Osteoblast (primary cell): ENCODE data around the gene LCTL. TPM values are rescaled to one million over a fixed set of nuclear protein-coding genes. Genes with fewer than 3 reads are reported as not detected.

Source experiments
- DNase-seq: peaks from one replicate; pipeline ENCODE4 v3.0.0; 2011; ENCODE audit warnings: low spot score, mixed read lengths; ENCODE audit not compliant: insufficient read length; ENCODE audit errors: missing footprints
- H2AFZ ChIP-seq: 2 replicates; pipeline ENCODE4 v1.6.0; 2011; ENCODE audit warnings: mild to moderate bottlenecking, low read length
- H3K27ac ChIP-seq: 2 replicates; pipeline ENCODE4 v1.5.1; 2011; ENCODE audit warnings: mild to moderate bottlenecking, low read depth, low read length, moderate library complexity
- H3K27me3 ChIP-seq: 2 replicates; pipeline ENCODE4 v1.6.0; 2012; ENCODE audit warnings: mild to moderate bottlenecking, control low read depth, inconsistent platforms, low read length, moderate library complexity; ENCODE audit not compliant: insufficient read depth
- H3K36me3 ChIP-seq: 2 replicates; pipeline ENCODE4 v1.5.1; 2011; ENCODE audit warnings: mild to moderate bottlenecking, low read length, control low read depth, moderate library complexity; ENCODE audit not compliant: insufficient read depth
- H3K4me1 ChIP-seq: 2 replicates; pipeline ENCODE4 v1.5.1; 2011; ENCODE audit warnings: mild to moderate bottlenecking, low read length, control low read depth, moderate library complexity; ENCODE audit not compliant: insufficient read depth
- H3K4me2 ChIP-seq: 2 replicates; pipeline ENCODE4 v1.6.0; 2011; ENCODE audit warnings: mild to moderate bottlenecking, low read length; ENCODE audit not compliant: insufficient read depth
- H3K4me3 ChIP-seq: fragments of 200-600 bp; sonication (generic); 3 replicates; pipeline ENCODE4 v1.5.1; 2012; ENCODE audit warnings: mild to moderate bottlenecking, low read length, inconsistent platforms; ENCODE audit not compliant: insufficient read depth
- H3K79me2 ChIP-seq: 2 replicates; pipeline ENCODE4 v1.6.0; 2012; ENCODE audit warnings: mild to moderate bottlenecking, low read length, control low read depth, inconsistent platforms; ENCODE audit not compliant: insufficient read depth
- H3K9me3 ChIP-seq: 2 replicates; pipeline ENCODE4 v1.5.1; 2011; ENCODE audit warnings: low read depth, low read length, control low read depth
- H4K20me1 ChIP-seq: 2 replicates; pipeline ENCODE4 v1.6.0; 2012; ENCODE audit warnings: mild to moderate bottlenecking, low read length, control low read depth; ENCODE audit not compliant: insufficient read depth
- total RNA-seq: library from RNA; depleted of rRNA; stranded (reverse); fragments of >200 nt; gene quantifications from 2 replicates; pipeline ENCODE4 v1.2.3, GENCODE V29; 2012
- TF ChIP-seq, protein P1 (sequence below): IDR thresholded peaks from 2 replicates; pipeline ENCODE4 v1.5.1; 2011; ENCODE audit warnings: mild to moderate bottlenecking, low read depth, low read length, moderate library complexity; ENCODE audit errors: extremely low read depth

LCTL gene, protein sequence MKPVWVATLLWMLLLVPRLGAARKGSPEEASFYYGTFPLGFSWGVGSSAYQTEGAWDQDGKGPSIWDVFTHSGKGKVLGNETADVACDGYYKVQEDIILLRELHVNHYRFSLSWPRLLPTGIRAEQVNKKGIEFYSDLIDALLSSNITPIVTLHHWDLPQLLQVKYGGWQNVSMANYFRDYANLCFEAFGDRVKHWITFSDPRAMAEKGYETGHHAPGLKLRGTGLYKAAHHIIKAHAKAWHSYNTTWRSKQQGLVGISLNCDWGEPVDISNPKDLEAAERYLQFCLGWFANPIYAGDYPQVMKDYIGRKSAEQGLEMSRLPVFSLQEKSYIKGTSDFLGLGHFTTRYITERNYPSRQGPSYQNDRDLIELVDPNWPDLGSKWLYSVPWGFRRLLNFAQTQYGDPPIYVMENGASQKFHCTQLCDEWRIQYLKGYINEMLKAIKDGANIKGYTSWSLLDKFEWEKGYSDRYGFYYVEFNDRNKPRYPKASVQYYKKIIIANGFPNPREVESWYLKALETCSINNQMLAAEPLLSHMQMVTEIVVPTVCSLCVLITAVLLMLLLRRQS
- total RNA-seq = 1.2 and 1.4 TPM in 2 replicates

DNA sequence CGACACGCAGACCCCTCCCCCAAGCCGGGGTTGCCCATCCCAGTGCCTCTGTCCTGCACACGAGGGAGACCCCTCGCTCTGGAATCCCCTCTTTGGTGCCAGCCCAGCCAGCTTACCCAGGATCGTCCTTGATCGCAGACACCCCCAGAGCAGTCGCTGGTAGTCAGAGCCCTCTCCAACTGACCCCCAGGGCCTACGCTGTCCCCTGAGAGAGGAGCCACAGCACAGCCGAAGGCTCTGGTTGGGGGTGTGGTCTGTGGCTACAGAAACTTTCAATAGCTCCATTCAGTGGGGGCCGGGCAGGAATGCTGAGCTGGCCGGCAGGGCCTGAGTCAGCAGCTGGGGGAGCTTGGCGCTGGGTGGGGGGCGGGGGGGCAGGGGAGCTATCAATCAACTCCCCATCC is at the start of gene LCTL:
LCTL (minus strand) TSS at position 258 of the 404 bp plus-strand sequence. CDS start 633 bp downstream, outside the sequence.
- Histone ChIP-seq H2AFZ (peak within 1 kb of the TSS; percentile 93), H3K27ac (peak within 1 kb of the TSS; percentile 46), H3K27me3 (no peaks in the 10 kb centered on the region), H3K4me1 (peaks cover 17% of the 10 kb centered on the region), H3K4me2 (peak within 1 kb of the TSS; percentile 88), H3K79me2 (no peaks in the 10 kb centered on the region), H4K20me1 (no peaks in the 10 kb centered on the region), H3K9me3 (no peaks in the 10 kb centered on the region), H3K36me3 (no peaks in the 10 kb centered on the region), H3K4me3 (peak within 1 kb of the TSS; percentile 62)
- TF ChIP-seq, protein P1, sequence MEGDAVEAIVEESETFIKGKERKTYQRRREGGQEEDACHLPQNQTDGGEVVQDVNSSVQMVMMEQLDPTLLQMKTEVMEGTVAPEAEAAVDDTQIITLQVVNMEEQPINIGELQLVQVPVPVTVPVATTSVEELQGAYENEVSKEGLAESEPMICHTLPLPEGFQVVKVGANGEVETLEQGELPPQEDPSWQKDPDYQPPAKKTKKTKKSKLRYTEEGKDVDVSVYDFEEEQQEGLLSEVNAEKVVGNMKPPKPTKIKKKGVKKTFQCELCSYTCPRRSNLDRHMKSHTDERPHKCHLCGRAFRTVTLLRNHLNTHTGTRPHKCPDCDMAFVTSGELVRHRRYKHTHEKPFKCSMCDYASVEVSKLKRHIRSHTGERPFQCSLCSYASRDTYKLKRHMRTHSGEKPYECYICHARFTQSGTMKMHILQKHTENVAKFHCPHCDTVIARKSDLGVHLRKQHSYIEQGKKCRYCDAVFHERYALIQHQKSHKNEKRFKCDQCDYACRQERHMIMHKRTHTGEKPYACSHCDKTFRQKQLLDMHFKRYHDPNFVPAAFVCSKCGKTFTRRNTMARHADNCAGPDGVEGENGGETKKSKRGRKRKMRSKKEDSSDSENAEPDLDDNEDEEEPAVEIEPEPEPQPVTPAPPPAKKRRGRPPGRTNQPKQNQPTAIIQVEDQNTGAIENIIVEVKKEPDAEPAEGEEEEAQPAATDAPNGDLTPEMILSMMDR = no peak
- DNase-seq = peak; percentile 95

DNA sequence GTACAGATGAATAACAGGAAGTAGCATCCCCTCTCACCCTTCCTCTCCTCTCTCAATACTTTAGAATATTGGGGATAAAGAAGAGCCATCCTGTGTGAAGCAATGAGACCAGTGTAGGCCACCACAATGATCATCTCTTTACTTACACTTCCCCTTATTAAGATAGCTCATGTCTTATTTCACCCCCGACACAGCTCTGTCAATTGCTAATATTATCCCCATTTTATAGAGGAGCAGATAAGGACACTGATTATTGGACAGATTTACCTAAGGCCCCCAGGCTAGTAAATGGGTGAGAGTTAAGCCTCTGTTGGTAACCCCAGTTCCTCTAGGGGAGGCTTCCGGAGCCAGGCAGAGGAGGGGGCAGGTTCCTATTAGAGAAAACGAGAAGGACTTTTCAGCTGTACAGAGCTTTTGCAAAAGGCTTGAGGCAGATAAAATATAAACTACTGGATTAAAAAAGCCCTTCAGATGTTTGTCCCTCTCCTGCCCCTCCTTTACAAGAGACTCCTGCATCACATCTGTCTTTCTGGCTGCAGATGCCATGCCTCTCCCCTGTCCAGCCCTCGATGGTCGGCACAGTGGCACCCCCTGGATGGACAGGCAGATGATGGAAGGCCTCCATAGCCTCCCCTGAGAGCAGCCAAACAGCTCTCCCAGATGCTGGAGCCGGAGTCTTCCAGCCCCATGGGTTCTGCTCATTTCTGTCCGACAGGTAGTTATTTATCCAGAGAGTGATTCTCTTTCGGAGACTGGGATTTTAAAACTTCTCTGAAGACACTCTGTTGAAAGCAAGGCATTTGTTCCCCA is 49.4 kb upstream of the LCTL start:
- H3K9me3 ChIP-seq = no peaks in the 10 kb centered on the region
- H3K4me1 ChIP-seq = peaks cover 11% of the 10 kb centered on the region
- H2AFZ ChIP-seq = no peak overlapping the region
- H4K20me1 ChIP-seq = no peaks in the 10 kb centered on the region
- no peak for DNase-seq
- no peaks in the 10 kb centered on the region for H3K27me3 ChIP-seq
- no peak overlapping the region for H3K27ac ChIP-seq
- no peak overlapping the region for H3K4me3 ChIP-seq
- no peaks in the 10 kb centered on the region for H3K36me3 ChIP-seq
- TF ChIP-seq, protein P1 = no peak
- no peak overlapping the region for H3K4me2 ChIP-seq
- no peaks in the 10 kb centered on the region for H3K79me2 ChIP-seq

DNA sequence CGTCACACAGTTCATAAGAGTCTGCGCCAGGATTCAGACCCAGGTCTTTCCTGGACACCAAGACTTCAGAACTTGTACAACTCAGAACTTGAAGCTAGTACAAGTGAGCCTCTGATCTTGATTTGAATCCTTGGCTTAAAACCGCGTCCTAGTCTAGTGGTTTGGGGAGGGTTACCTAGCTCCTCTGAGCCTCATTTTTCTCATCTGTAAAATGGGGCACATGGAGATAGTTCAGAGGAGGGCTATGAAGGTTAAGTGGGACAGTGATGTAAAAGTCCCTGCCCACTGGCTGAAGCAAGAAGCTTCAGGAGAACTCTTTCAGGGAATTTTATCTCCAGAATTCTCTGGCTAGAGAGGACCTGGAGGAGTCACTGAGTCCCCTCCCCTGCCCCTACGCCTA is 48.7 kb upstream of the LCTL start:
- no peak for DNase-seq
- TF ChIP-seq, protein P1 = no peak
- H3K27me3 ChIP-seq = no peaks in the 10 kb centered on the region
- peaks cover 11% of the 10 kb centered on the region for H3K4me1 ChIP-seq
- no peaks in the 10 kb centered on the region for H4K20me1 ChIP-seq
- H3K27ac ChIP-seq = no peak overlapping the region
- no peaks in the 10 kb centered on the region for H3K36me3 ChIP-seq
- H3K79me2 ChIP-seq = no peaks in the 10 kb centered on the region
- no peak overlapping the region for H2AFZ ChIP-seq
- no peak overlapping the region for H3K4me2 ChIP-seq
- H3K9me3 ChIP-seq = no peaks in the 10 kb centered on the region
- H3K4me3 ChIP-seq = no peak overlapping the region
